Vagina (tissue), 2 donors: ENCODE results near the gene AMOTL1. TPM values are rescaled to one million over a fixed set of nuclear protein-coding genes. Genes with fewer than 3 reads are reported as not detected.

ENCODE experiments used
- DNase-seq, 2 donors: peaks; one replicate each; pipeline ENCODE4 v3.0.0-alpha.2; 2017; ENCODE audit errors: extremely low spot score in 2 of 2
- H3K27ac ChIP-seq: fragments of 200-600 bp; sonication (generic); one replicate; pipeline ENCODE4 v1.5.1; 2019
- H3K27me3 ChIP-seq: fragments of 200-600 bp; sonication (generic); one replicate; pipeline ENCODE4 v1.5.1; 2019
- H3K36me3 ChIP-seq, 2 donors: fragments of 200-600 bp; sonication (generic); one replicate each; pipeline ENCODE4 v1.5.1; 2017 to 2019
- H3K4me1 ChIP-seq: fragments of 200-600 bp; sonication (generic); one replicate; pipeline ENCODE4 v1.5.1; 2019
- H3K4me3 ChIP-seq, 2 donors: fragments of 200-600 bp; sonication (generic); 1 replicate in 1 of 2; 2 replicates in 1 of 2; pipeline ENCODE4 v1.5.1; 2016 to 2019
- H3K9me3 ChIP-seq: fragments of 200-600 bp; sonication (generic); one replicate; pipeline ENCODE4 v1.5.1; 2019
- POLR2A ChIP-seq, 2 donors: fragments of 450-650 bp; IDR thresholded peaks; one replicate each; pipeline ENCODE4 v1.6.1; 2017; ENCODE audit warnings: antibody characterized with exemption in 2 of 2, mild to moderate bottlenecking in 2 of 2, moderate library complexity in 2 of 2
- POLR2AphosphoS5 ChIP-seq, 2 donors: sonication (generic); formaldehyde crosslinking; IDR thresholded peaks; one replicate each; pipeline ENCODE4 v1.9.0; 2017; ENCODE audit warnings: antibody characterized with exemption in 2 of 2, mild to moderate bottlenecking in 2 of 2, low read depth in 1 of 2; ENCODE audit not compliant: insufficient read depth in 1 of 2
- intact Hi-C: fragments of 100-400 bp; cut with DNase I; formaldehyde crosslinking; loops from one replicate; pipeline ENCODE4 v1.15.1; 2023
- total RNA-seq: library from RNA; depleted of rRNA; stranded (reverse); fragments of >200 nt; gene quantifications from one replicate; pipeline ENCODE4 v1.2.3, GENCODE V29; 2016
- TF ChIP-seq, protein P1 (sequence below), 3 experiments: fragments of 450-650 bp in 2 of 3; fragments of 200-600 bp in 1 of 3; sonication (generic) in 1 of 3; IDR thresholded peaks; one replicate each; pipeline ENCODE4 v1.5.1; 2017 to 2019; ENCODE audit warnings: antibody characterized with exemption in 3 of 3, mild to moderate bottlenecking in 2 of 3, moderate library complexity in 2 of 3

Gene AMOTL1
- total RNA-seq, 1 donor from 2014 or later = 45.7 TPM

DNA sequence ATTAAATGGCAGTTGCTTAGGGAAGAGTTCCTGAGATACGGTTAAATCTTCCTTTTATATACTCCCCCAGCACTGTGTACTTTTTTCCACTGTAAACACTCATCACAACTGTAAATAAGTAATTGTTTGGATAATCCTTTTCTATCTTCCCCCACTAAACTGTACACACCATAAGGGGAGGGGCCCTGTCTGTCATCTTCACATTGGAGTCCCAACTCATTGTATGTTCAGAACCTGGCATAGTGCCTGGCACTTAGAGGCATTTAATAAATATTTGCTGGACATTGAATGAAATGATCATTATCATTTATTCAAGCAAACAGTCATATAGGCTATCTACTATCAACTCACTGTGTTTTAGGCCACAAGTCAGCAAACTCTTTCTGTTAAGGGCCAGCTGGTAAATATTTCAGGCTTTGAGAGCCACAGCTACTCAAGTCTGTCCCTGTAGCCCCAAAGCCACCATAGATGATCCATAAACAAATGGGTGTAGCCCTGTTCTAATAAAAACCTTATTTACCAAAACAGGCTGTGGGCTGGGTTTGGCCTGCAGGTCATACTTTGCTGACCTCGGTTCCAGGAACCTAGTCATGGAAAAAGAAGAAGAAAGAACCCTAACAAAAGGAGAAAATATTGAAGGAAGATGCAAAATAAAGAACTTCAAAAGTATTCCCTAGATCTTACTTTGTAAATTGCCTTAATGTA, 70.0 kb downstream of the AMOTL1 start:
- no peaks in the 10 kb centered on the region for H3K9me3 ChIP-seq
- no peak overlapping the region for H3K4me3 ChIP-seq
- H3K27me3 ChIP-seq = no peaks in the 10 kb centered on the region
- peaks cover 0 to 10% of the 10 kb centered on the region in 2 donors for H3K36me3 ChIP-seq
- no peak overlapping the region for H3K27ac ChIP-seq
- no peak for DNase-seq
- intact Hi-C loops = no loop called here
- TF ChIP-seq, protein P1, sequence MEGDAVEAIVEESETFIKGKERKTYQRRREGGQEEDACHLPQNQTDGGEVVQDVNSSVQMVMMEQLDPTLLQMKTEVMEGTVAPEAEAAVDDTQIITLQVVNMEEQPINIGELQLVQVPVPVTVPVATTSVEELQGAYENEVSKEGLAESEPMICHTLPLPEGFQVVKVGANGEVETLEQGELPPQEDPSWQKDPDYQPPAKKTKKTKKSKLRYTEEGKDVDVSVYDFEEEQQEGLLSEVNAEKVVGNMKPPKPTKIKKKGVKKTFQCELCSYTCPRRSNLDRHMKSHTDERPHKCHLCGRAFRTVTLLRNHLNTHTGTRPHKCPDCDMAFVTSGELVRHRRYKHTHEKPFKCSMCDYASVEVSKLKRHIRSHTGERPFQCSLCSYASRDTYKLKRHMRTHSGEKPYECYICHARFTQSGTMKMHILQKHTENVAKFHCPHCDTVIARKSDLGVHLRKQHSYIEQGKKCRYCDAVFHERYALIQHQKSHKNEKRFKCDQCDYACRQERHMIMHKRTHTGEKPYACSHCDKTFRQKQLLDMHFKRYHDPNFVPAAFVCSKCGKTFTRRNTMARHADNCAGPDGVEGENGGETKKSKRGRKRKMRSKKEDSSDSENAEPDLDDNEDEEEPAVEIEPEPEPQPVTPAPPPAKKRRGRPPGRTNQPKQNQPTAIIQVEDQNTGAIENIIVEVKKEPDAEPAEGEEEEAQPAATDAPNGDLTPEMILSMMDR (IDR thresholded peaks at IDR 0.05) = no peak
- TF ChIP-seq POLR2AphosphoS5 (IDR thresholded peaks at IDR 0.05; ENCODE audit: insufficient read depth in 1 of 2, low read depth in 1 of 2) (no peak), POLR2A (IDR thresholded peaks at IDR 0.05) (no peak)
- H3K4me1 ChIP-seq = peaks cover 27% of the 10 kb centered on the region

DNA sequence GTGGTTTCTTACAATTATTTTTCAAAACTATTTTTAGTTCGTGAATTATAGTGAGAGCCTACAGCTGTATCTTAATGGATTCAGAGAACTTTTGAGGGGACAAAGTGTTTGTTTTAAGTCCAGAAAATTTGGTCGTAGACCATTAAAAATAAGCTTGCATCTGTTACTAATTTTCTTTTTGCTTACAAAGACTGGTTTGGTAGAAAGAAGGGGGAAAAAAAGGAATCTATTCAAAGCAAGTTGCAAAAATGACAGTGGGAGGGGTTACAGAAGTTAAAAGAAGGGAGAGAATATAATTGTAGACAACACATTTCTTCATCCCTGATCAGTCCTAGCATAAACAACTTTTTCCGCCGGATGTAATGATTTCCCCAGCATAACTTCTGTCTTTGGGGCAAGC, 72.1 kb downstream of the AMOTL1 start:
- DNase-seq = no peak
- Histone ChIP-seq H3K27me3 (no peaks in the 10 kb centered on the region), H3K4me3 (no peak overlapping the region), H3K4me1 (peaks cover 32% of the 10 kb centered on the region), H3K36me3 (no peaks in the 10 kb centered on the region), H3K9me3 (no peaks in the 10 kb centered on the region), H3K27ac (peak overlapping the region; percentile 12)
- intact Hi-C loops = no loop called here
- TF ChIP-seq, protein P1 (IDR thresholded peaks at IDR 0.05) = no peak

GRCh38 chr11:94844031-94844430, 75.9 kb downstream of the AMOTL1 start:
- TF ChIP-seq POLR2AphosphoS5 (IDR thresholded peaks at IDR 0.05; ENCODE audit: insufficient read depth in 1 of 2, low read depth in 1 of 2) = no peak
- no peak for TF ChIP-seq POLR2A (IDR thresholded peaks at IDR 0.05)
- TF ChIP-seq, protein P1 (IDR thresholded peaks at IDR 0.05) = no peak
- no peak overlapping the region for H3K27ac ChIP-seq

DNA sequence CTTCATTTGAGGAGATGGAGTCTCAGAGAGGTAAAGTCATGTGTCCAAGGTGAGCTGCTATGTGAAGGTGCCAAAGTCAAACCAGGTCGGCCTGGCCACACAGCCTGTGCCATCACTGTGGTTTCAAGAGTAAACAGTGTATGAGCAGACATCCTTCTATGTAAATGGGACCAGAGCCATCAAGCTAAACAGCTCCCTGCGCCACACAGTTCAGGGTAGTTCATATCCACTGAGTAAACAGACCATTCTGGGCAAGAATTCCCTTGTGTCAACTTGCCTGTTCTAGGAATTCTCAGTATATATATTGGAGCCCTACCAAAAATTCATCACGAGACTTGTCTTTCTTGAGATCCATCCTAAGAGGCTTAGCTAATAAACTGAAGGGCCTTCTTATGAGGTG, 77.5 kb downstream of the AMOTL1 start:
- no peak overlapping the region for H3K4me3 ChIP-seq
- no peak overlapping the region for H3K27ac ChIP-seq
- H3K27me3 ChIP-seq = no peaks in the 10 kb centered on the region
- peaks cover 14% of the 10 kb centered on the region for H3K4me1 ChIP-seq
- DNase-seq = no peak
- H3K36me3 ChIP-seq = peaks cover 0 to 2% of the 10 kb centered on the region in 2 donors
- intact Hi-C loops = no loop called here
- no peaks in the 10 kb centered on the region for H3K9me3 ChIP-seq
- TF ChIP-seq POLR2A (IDR thresholded peaks at IDR 0.05) (no peak), POLR2AphosphoS5 (IDR thresholded peaks at IDR 0.05; ENCODE audit: insufficient read depth in 1 of 2, low read depth in 1 of 2) (no peak)
- TF ChIP-seq, protein P1 (IDR thresholded peaks at IDR 0.05) = no peak

More at GRCh38 chr11:94844031-94844430, 75.9 kb downstream of the AMOTL1 start:
- peaks cover 18% of the 10 kb centered on the region for H3K4me1 ChIP-seq
- H3K36me3 ChIP-seq = no peaks in the 10 kb centered on the region
- intact Hi-C loops = no loop called here
- H3K27me3 ChIP-seq = no peaks in the 10 kb centered on the region
- DNase-seq = no peak
- no peaks in the 10 kb centered on the region for H3K9me3 ChIP-seq
- H3K4me3 ChIP-seq = no peak overlapping the region

DNA sequence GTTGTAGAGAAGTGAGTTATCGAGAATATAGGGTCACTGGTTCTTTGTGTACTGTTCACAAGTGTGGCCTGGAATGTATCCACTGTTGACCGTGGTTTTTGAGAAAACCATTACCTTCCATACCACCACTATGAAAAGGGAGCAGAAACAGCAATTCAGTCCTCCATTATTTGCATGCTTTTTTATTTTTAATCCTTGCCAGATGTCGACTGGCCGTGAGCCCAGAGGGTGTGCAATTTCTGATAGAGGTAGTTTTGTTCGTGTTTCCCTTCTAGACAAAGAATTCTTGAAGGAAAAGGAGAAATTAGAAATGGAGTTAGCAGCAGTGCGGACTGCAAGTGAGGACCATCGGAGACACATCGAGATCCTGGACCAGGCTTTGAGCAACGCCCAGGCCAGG, 81.7 kb downstream of the AMOTL1 start:
- peaks cover 0 to 26% of the 10 kb centered on the region in 2 donors for H3K36me3 ChIP-seq
- intact Hi-C loops = no loop called here
- TF ChIP-seq, protein P1 (IDR thresholded peaks at IDR 0.05) = no peak
- TF ChIP-seq POLR2AphosphoS5 (IDR thresholded peaks at IDR 0.05; ENCODE audit: insufficient read depth in 1 of 2, low read depth in 1 of 2) (no peak), POLR2A (IDR thresholded peaks at IDR 0.05) (no peak)
- no peaks in the 10 kb centered on the region for H3K9me3 ChIP-seq
- H3K4me1 ChIP-seq = peaks cover 13% of the 10 kb centered on the region
- H3K27ac ChIP-seq = no peak overlapping the region
- no peaks in the 10 kb centered on the region for H3K27me3 ChIP-seq
- no peak for DNase-seq
- H3K4me3 ChIP-seq = no peak overlapping the region
